Natural killer cell (primary cell): ENCODE results near the gene SCAF4. TPM values are rescaled to one million over a fixed set of nuclear protein-coding genes. Genes with fewer than 3 reads are reported as not detected.

Experiments
- ATAC-seq, 3 donors: fragments of 150-1000 bp in 2 of 3; fragments of 200-7000 bp in 1 of 3; cut with Tn5 transposase; 1 replicate in 1 of 3; 2 replicates in 2 of 3; pipeline ENCODE4 v1.10.0; 2021; ENCODE audit warnings: mild to moderate bottlenecking in 2 of 3, moderate library complexity in 2 of 3
- DNase-seq, 2 donors: peaks; one replicate each; pipeline versions ENCODE4 v3.0.0 to v3.0.0-alpha.2; 2013 to 2021; ENCODE audit warnings: mixed read lengths in 1 of 2
- H3K27ac ChIP-seq: one replicate; pipeline ENCODE4 v1.5.1; 2013; ENCODE audit warnings: mild to moderate bottlenecking, low read length
- H3K27me3 ChIP-seq: one replicate; pipeline ENCODE4 v1.6.1; 2013; ENCODE audit warnings: low read length; ENCODE audit not compliant: control insufficient read depth, insufficient read depth
- H3K36me3 ChIP-seq: one replicate; pipeline ENCODE4 v1.6.1; 2013; ENCODE audit warnings: low read length; ENCODE audit not compliant: control insufficient read depth, insufficient read depth
- H3K4me1 ChIP-seq: one replicate; pipeline ENCODE4 v1.6.1; 2013; ENCODE audit warnings: low read length; ENCODE audit not compliant: control insufficient read depth, insufficient read depth
- H3K4me3 ChIP-seq: one replicate; pipeline ENCODE4 v1.5.1; 2013; ENCODE audit warnings: low read length
- H3K9me3 ChIP-seq: one replicate; pipeline ENCODE4 v1.6.1; 2013; ENCODE audit warnings: low read length; ENCODE audit not compliant: control insufficient read depth, insufficient read depth
- H3K27ac Mint-ChIP-seq, 2 donors: one replicate each; pipeline ENCODE4 v1.8.0; 2022; ENCODE audit warnings: mild to moderate bottlenecking in 2 of 2, mixed read lengths in 2 of 2, moderate library complexity in 1 of 2
- H3K27me3 Mint-ChIP-seq, 2 donors: one replicate each; pipeline ENCODE4 v1.8.0; 2022; ENCODE audit warnings: low read depth in 2 of 2, mixed read lengths in 2 of 2
- H3K36me3 Mint-ChIP-seq: one replicate; pipeline ENCODE4 v1.8.0; 2022; ENCODE audit warnings: mixed read lengths
- H3K4me1 Mint-ChIP-seq, 2 donors: one replicate each; pipeline ENCODE4 v1.8.0; 2022; ENCODE audit warnings: mixed read lengths in 2 of 2
- H3K4me3 Mint-ChIP-seq: one replicate; pipeline ENCODE4 v1.8.0; 2022; ENCODE audit warnings: mild to moderate bottlenecking, moderate library complexity, mixed read lengths
- H3K9me3 Mint-ChIP-seq, 2 donors: one replicate each; pipeline ENCODE4 v1.8.0; 2022; ENCODE audit warnings: mixed read lengths in 2 of 2
- CTCF ChIP-seq: fragments of 200-600 bp; IDR thresholded peaks from one replicate; pipeline ENCODE4 v1.8.0; 2022; ENCODE audit warnings: antibody characterized with exemption
- WGBS: methylation state at CpG from one replicate; pipeline ENCODE4 v1.1.7; 2013; ENCODE audit warnings: missing lambda C conversion rate; ENCODE audit not compliant: insufficient coverage; 5-methylcytosine and 5-hydroxymethylcytosine counted together
- intact Hi-C: fragments of 100-400 bp; cut with micrococcal nuclease; formaldehyde crosslinking; loops from one replicate; pipeline ENCODE4 v1.14.2; 2022
- total RNA-seq, 4 donors: library from RNA; stranded (reverse); fragments of 120-200 nt in 1 of 4; gene quantifications; one replicate each; pipeline versions ENCODE4 v1.2.3 to v1.2.4, GENCODE V29; 2013 to 2022

SCAF4 gene
- total RNA-seq, 3 donors from 2014 or later (not counting 1 experiment from before 2014, with no cell fraction given), result 93.2 to 109 (median 101) TPM

GRCh38 chr21:31731056-31731856 is 662 bp downstream of the SCAF4 start:
- Mint-ChIP-seq H3K27ac (no peak overlapping the region), H3K4me3 (peak overlapping the region; percentile 84), H3K36me3 (no peaks in the 10 kb centered on the region), H3K27me3 (no peaks in the 10 kb centered on the region), H3K9me3 (no peaks in the 10 kb centered on the region), H3K4me1 (peaks cover 4 to 17% of the 10 kb centered on the region in 2 donors)
- intact Hi-C loops, result loop anchor here (1.0 to 5.0 kb wide), 2 partner anchors 72 to 881 kb away; partner anchors contain the start of genes CFAP298 and SOD1
- no peaks in the 10 kb centered on the region for H3K9me3 ChIP-seq
- H3K27ac ChIP-seq, result peak overlapping the region; percentile 82
- DNase-seq (peak; percentile 51 to 68), ATAC-seq (peak; percentile 32 to 50 (median 42))
- peak overlapping the region; percentile 62 for H3K4me3 ChIP-seq
- H3K36me3 ChIP-seq, result no peaks in the 10 kb centered on the region
- under 1% methylated on average over 86 of the region's 86 CpGs for WGBS
- H3K4me1 ChIP-seq, result peaks cover 21% of the 10 kb centered on the region
- no peak for TF ChIP-seq CTCF
- no peaks in the 10 kb centered on the region for H3K27me3 ChIP-seq

- H3K9me3 Mint-ChIP-seq, result no peaks in the 10 kb centered on the region
- TF ChIP-seq CTCF, result no peak
- peak overlapping the region; percentile 82 for H3K27ac ChIP-seq
- peaks cover 4 to 17% of the 10 kb centered on the region in 2 donors for H3K4me1 Mint-ChIP-seq
- no peak overlapping the region for H3K27ac Mint-ChIP-seq
- H3K4me1 ChIP-seq, result peaks cover 21% of the 10 kb centered on the region
- intact Hi-C loops, result loop anchor here (1.0 to 5.0 kb wide), 2 partner anchors 71 to 882 kb away; partner anchors contain the start of genes CFAP298 and SOD1
- no peaks in the 10 kb centered on the region for H3K27me3 ChIP-seq
- peak overlapping the region; percentile 84 for H3K4me3 Mint-ChIP-seq
- no peaks in the 10 kb centered on the region for H3K36me3 Mint-ChIP-seq
- no peaks in the 10 kb centered on the region for H3K36me3 ChIP-seq
- H3K4me3 ChIP-seq, result peak overlapping the region; percentile 62
- no peaks in the 10 kb centered on the region for H3K27me3 Mint-ChIP-seq
- H3K9me3 ChIP-seq, result no peaks in the 10 kb centered on the region
- ATAC-seq, result no peak
- WGBS, result 0% methylated on average over 14 of the region's 14 CpGs
- DNase-seq, result no peak
These were observed 1.2 kb downstream of the SCAF4 start for GRCh38 chr21:31730712-31731055.

GRCh38 chr21:31729622-31730343 is 2.1 kb downstream of the SCAF4 start:
- Histone ChIP-seq H3K27me3 (no peaks in the 10 kb centered on the region), H3K9me3 (no peaks in the 10 kb centered on the region), H3K27ac (no peak overlapping the region), H3K4me3 (no peak overlapping the region), H3K4me1 (peaks cover 21% of the 10 kb centered on the region), H3K36me3 (no peaks in the 10 kb centered on the region)
- WGBS, result 17% methylated on average over 1 of the region's 4 CpGs
- no peak for TF ChIP-seq CTCF
- no peak for DNase-seq
- H3K27ac Mint-ChIP-seq, result no peak overlapping the region
- intact Hi-C loops, result loop anchor here (5.0 kb wide), 1 partner anchor 883 kb away; the partner anchor contains the start of gene CFAP298
- H3K36me3 Mint-ChIP-seq, result no peaks in the 10 kb centered on the region
- H3K4me3 Mint-ChIP-seq, result peak overlapping the region; percentile 84
- peaks cover 11 to 18% of the 10 kb centered on the region in 2 donors for H3K4me1 Mint-ChIP-seq
- no peak for ATAC-seq
- H3K27me3 Mint-ChIP-seq, result no peaks in the 10 kb centered on the region
- no peaks in the 10 kb centered on the region for H3K9me3 Mint-ChIP-seq
